ENCODE data around the gene ZNF100.
"Not testable (repeated sequence)": the region's sequence is repeated elsewhere in the genome, so short reads cannot be mapped to it uniquely, and the experiment has no call there.

The ZNF100 gene

GRCh38 chr19:21758296-21758695 is 9.1 kb downstream of the ZNF100 start:
- DNase-seq (ENCODE audit: low read depth): no peak
- TF ChIP-seq, protein P1, sequence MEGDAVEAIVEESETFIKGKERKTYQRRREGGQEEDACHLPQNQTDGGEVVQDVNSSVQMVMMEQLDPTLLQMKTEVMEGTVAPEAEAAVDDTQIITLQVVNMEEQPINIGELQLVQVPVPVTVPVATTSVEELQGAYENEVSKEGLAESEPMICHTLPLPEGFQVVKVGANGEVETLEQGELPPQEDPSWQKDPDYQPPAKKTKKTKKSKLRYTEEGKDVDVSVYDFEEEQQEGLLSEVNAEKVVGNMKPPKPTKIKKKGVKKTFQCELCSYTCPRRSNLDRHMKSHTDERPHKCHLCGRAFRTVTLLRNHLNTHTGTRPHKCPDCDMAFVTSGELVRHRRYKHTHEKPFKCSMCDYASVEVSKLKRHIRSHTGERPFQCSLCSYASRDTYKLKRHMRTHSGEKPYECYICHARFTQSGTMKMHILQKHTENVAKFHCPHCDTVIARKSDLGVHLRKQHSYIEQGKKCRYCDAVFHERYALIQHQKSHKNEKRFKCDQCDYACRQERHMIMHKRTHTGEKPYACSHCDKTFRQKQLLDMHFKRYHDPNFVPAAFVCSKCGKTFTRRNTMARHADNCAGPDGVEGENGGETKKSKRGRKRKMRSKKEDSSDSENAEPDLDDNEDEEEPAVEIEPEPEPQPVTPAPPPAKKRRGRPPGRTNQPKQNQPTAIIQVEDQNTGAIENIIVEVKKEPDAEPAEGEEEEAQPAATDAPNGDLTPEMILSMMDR (IDR thresholded peaks at IDR 0.05; ENCODE audit: insufficient read depth, low read depth, low read length, missing control alignments): no peak
- no peak overlapping the region for H3K4me3 ChIP-seq (ENCODE audit: low read depth, low read length)

DNA sequence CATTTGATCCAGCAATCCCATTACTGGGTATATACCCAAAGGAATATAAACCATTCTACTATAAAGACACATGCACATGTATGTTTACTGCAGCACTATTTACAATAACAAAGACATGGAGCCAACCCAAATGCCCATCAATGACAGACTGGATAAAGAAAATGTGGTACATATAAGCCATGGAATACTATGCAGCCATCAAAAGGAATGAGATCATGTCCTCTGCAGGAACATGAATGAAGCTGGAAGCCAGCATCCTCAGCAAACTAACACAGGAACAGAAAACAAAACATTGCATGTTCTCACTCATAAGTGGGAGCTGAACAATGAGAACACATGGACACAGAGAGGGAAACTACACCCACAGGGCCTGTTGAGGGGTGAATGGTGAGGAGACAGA is 11.8 kb downstream of the ZNF100 start:
- not testable (repeated sequence) for H3K4me3 ChIP-seq (ENCODE audit: low read depth, low read length); DNase-seq (ENCODE audit: low read depth)

DNA sequence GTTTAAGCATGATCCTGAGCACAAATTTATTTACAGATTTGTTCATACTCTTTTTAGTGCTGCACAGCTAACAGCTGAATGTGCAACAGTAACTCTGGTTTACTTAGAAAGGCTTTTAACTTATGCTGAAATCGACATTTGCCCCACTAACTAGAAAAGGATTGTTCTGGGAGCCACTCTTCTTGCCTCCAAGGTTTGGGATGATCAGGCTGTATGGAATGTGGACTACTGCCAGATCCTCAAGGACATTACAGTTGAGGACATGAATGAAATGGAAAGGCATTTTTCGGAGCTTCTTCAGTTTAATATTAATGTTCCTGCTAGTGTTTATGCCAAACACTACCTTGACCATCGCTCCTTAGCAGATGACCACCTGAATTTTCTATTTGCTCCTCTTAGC is 16.0 kb downstream of the ZNF100 start:
- H3K4me3 ChIP-seq (ENCODE audit: low read depth, low read length): no peak overlapping the region
- TF ChIP-seq, protein P1 (IDR thresholded peaks at IDR 0.05; ENCODE audit: insufficient read depth, low read depth, low read length, missing control alignments): no peak
- no peak for DNase-seq (ENCODE audit: low read depth)

DNA sequence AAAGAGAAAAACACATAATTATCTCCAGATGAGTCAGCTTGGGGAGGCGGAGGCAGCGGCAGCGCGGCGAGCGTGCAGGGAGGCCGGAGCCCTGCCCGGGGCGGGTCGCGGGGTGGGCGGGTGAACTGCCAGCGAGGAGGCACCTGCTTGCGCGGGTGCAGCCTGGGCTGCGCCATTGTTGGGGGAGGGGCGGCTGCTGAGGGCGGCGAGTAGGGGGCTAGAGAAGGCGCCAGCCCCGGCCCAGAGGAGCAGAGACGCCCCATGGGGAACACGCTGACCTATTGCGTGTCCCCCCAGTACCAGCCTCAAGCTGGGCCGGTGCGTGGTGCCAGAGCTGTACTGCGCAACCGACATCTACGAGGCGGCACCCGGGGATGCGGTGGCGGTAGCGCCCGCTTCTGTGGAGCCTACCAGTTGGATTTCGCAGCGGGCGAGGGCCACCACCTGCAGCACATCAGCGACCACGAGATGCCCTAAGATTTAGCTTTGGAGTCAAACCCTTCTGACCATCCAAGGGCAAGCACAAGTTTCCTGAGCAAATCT is 16.7 kb downstream of the ZNF100 start:
- TF ChIP-seq, protein P1 (IDR thresholded peaks at IDR 0.05; ENCODE audit: insufficient read depth, low read depth, low read length, missing control alignments): no peak
- H3K4me3 ChIP-seq (ENCODE audit: low read depth, low read length): no peak overlapping the region
- no peak for DNase-seq (ENCODE audit: low read depth)

DNA sequence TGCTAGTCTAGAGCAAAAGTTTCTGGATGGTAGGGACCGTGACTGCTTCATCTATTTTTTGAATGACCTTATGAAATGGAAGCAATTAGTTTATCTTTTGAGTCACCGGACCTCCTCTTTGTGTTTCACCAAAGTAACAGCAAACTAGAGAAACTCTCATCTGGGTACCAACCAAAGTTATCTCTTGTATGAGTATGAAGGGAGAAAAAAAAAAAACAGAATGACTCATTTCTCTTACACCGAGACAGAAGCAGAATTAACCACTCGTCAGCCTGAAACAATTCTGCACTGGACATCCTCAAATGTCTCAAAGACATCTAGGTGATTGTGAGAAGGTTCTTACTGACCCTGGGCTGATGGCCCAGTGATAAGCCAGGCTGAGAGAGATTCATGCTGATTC is 18.3 kb downstream of the ZNF100 start:
- TF ChIP-seq, protein P1 (IDR thresholded peaks at IDR 0.05; ENCODE audit: insufficient read depth, low read depth, low read length, missing control alignments): no peak
- no peak overlapping the region for H3K4me3 ChIP-seq (ENCODE audit: low read depth, low read length)
- DNase-seq (ENCODE audit: low read depth): peak; percentile 3

- TF ChIP-seq, protein P1 (IDR thresholded peaks at IDR 0.05; ENCODE audit: insufficient read depth, low read depth, low read length, missing control alignments): no peak
- no peak overlapping the region for H3K4me3 ChIP-seq (ENCODE audit: low read depth, low read length)
- no peak for DNase-seq (ENCODE audit: low read depth)
Observed at GRCh38 chr19:21748088-21748487, 19.3 kb downstream of the ZNF100 start.

GRCh38 chr19:21740559-21740958 is 26.8 kb downstream of the ZNF100 start:
- TF ChIP-seq, protein P1 (IDR thresholded peaks at IDR 0.05; ENCODE audit: insufficient read depth, low read depth, low read length, missing control alignments): no peak
- no peak for DNase-seq (ENCODE audit: low read depth)
- no peak overlapping the region for H3K4me3 ChIP-seq (ENCODE audit: low read depth, low read length)

DNA sequence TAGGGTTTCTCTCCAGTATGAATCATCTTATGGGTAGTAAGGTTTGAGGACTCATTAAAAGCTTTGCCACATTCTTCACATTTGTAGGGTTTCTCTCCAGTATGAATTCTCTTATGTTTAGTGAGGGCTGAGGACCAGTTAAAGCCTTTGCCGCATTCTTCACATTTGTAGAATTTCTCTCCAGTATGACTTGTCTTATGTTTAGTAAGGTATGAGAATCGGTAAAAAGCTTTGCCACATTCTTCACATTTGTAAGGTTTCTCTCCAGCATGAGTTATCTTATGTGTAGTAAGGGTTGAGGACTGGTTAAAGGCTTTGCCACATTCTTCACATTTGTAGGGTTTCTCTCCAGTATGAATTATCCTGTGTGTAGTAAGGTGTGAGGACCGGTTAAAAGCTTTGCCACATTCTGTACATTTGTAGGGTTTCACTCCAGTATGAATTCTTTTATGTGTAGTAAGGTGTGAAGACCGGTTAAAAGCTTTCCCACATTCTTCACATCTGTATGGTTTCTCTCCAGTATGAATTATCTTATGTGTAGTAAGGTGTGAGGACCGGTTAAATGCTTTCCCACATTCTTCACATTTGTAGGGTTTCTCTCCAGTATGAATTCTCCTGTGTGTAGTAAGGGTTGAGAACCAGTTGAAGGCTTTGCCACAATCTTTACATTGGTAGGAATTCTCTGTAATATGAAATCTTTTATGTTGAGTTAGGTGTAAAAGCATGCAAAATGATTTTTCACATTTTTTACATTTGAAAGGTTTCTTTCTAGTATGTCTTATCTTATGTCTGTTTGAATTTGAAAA is 40.2 kb downstream of the ZNF100 start:
- not testable (repeated sequence) for DNase-seq (ENCODE audit: low read depth); H3K4me3 ChIP-seq (ENCODE audit: low read depth, low read length)

Measured in GM12865 (cell line).